ENCODE results near the gene LBX1.
A peak's percentile ranks its signal among the peaks of the same experiment; 100 is the strongest.

The LBX1 gene, protein sequence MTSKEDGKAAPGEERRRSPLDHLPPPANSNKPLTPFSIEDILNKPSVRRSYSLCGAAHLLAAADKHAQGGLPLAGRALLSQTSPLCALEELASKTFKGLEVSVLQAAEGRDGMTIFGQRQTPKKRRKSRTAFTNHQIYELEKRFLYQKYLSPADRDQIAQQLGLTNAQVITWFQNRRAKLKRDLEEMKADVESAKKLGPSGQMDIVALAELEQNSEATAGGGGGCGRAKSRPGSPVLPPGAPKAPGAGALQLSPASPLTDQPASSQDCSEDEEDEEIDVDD

DNA sequence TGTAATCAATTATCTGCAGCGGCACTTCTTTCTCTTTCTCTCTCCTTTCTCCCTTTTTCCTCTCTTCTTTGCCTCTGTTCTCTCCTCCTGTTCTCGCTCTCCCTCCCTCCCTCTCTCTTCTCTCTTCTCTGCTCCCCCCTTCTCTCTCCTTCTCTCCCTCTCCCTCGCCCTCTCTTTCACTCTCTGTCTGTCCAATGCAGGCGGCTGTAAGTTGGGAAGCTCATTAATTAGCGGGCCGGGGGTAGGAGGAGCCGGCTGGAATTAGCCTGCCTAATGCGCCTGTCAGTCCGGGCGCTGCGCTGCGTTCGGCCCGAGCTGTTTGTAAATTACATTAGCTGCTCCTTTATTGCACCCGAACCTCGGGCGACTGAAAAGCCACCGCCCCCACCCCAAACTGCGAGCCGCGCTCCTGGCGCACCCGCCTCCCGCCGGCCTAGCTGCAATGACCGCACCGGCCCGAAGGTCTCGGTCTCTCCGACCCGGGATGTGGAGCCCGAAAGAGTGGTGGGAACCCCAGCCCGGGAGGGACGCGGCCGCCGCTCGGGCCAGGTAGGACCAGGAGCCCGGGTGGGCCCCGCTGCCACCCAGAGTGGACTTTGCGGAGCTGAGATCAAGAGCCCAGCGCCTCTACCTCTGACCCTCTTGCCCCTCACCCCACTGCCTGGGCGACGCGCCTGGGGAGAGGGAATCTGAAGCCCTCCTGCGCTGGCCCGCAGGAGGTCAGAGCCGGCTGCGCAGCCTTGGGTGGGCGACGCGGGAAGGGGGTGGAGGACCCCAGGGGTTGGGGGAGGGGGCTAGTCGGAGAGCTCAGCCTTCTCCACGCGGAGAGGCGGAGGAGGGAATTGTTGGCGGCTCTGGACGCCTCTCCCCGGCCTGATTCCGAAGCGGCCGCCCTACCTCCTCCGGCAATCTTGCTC lies at the start of gene LBX1:
LBX1 (minus strand) TSS at position 198 of the 917 bp plus-strand sequence. CDS start 648 bp downstream, outside the sequence.
- DNase-seq (ENCODE audit: low read depth), result no peak

DNA sequence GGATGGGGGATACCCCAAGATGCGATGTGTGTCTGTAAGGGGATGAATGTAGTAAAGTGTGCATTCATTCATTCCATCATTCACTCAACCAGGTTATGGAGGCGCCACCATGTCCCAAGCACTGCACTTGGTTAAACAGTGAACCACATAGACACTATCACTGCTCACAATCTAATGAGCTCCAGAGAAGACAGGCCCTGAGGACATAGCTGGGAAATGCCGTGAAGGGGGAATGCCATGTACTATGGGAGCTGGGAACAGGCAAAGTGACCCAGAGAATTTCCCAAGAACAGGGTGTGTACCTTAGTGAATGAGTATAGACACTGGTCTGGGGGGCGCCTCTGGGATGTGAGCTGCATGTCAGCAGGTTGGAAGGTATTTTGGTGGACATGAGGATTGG lies 44.5 kb upstream of the LBX1 start:
- no peak for DNase-seq (ENCODE audit: low read depth)

DNA sequence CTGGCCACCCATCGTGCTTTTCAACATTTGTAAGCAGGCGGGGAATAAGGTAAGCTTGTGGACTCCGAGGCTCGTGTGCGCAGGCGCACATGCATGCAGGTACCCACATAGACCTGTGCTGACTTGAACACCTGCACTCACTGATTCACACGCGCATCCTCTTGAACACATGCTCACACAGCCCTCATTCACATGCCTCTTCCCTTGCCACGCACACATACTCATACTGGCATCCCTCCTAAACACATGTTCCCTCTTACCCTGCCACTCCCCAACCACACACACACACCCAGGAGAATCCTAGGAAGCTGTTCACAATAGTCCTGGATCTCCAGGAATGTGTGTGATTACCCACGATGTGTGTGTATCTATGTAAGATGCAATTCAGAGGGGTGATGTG lies 44.1 kb upstream of the LBX1 start:
- DNase-seq (ENCODE audit: low read depth), result no peak

DNA sequence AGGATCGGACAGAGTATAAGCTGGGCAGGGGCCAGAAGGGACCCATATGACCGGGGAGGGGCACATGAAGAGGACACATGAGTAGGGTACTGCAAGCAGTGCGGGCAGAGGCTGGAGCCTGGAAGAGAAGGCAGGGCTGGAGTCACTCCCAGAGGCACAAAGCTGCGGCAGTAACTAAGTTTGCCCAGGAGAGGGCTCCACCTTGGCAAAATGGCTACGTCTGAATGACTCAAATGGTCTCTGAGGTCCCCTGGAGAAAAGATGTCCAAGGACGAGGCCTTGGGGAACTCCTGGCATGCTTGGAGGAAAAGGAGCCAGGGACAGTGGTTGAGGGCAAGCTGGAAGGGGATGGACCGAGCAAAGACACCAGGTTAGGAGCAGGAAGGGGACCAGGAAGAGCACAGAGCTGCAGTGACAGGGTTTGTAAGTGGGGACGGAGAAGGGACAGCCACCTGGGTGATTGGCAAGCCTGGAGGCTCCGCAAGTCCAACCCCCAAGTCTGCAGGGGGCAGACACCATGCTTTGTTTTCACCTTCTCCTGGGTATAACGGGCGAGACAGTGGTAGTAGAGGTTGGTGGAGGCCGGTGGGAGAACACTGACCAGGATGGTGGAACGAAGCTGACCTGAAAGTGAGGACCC lies 43.1 kb upstream of the LBX1 start:
- peak; percentile 30 for DNase-seq (ENCODE audit: low read depth)

DNA sequence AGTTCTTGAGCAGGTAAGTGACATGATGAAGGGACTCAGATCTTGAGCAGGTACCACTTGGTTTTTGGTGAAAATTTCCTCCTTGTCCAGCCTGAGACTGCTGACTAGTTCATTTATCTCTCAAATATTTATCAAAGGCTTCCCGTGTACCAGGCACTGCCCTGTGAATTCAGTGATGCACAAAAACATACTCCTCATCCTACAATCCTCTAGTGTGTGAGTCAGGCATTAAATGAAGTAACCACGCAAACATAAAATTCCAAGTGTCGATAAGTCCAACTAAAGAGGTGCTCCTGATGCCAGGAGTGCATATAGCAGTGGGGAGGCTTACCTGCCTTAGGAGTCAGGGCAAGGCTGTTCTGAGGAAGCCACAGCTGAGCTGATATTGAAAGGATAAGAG lies 41.5 kb upstream of the LBX1 start:
- no peak for DNase-seq (ENCODE audit: low read depth)

DNA sequence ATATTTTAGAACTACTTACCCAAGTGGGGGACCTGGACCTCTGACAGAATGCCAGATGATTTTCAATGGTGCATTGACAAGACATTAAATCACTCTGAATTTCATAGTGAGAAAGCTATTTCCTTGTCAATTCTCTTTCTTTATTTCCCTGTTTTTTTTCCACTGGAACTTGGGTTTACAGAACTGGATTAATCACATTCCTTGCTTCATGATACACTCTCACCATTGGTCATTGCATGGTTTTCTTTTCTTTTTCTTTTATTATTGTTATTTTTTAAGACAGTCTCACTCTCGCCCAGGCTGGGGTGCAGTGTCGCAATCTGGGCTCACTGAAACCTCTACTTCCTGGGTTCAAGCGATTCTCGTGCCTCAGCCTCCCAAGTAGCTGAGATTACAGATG lies 38.5 kb upstream of the LBX1 start:
- no peak for DNase-seq (ENCODE audit: low read depth)

DNA sequence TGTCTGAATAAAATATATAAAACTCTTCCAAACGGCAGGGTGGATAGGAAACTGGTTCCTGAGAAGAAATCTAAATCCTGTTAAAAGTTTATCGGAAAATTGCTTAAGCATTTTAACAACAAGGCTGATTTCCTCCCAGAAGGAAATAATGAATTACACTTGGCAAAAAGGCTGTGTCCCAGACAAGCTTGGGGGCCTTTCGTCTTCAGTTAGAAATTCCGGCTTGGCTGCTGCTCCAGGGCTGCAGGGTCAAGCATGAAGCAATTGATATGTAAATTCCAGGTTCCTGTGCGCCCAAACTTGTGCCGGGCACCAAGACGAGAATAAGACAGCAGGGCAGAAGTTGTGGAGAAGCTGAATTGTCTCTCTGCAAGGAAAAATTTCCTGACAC lies 38.0 kb upstream of the LBX1 start:
- no peak for DNase-seq (ENCODE audit: low read depth)

DNA sequence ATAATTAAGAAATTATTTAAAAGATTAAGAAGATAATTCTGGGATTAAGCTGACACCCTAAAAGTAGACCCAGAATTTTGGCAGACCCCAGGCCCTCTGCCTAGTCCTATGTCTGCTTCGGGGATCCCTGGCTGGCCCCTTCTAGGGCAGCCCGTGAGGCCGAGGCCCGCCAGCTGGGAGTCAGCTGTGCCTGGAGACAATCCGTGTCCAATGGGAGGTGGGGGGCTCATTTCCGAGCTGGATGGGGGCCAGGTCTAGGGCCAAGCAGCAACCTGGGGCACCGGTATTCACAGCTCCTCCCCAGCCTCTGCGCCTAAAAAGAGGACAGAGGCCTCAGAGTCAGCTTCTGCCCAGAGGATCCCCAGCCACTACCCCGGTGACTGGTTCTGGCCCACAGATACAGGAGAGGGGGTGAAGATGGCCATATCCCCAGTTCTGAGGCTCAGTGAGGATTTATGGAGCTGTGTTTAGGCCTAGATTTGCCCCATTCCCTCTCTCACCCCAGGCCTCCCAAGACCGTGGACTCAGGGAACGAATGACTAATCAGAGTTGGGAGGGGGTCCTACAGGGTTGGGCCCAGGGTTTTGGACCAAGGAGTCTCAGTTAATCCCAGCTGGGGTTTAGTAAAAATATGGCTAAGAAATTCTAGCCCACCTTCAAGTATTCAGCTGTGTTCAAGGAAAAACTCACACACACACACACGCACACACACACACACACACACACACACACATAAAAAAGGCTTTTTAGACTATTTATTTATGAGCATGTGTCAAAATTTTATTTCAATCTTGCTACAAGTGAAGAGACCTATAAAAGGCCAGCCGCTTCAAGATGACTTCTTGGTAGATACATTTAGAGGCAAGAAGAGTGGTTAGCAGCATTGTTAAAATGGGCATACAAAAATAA lies 37.4 kb upstream of the LBX1 start:
- DNase-seq (ENCODE audit: low read depth), result no peak

DNA sequence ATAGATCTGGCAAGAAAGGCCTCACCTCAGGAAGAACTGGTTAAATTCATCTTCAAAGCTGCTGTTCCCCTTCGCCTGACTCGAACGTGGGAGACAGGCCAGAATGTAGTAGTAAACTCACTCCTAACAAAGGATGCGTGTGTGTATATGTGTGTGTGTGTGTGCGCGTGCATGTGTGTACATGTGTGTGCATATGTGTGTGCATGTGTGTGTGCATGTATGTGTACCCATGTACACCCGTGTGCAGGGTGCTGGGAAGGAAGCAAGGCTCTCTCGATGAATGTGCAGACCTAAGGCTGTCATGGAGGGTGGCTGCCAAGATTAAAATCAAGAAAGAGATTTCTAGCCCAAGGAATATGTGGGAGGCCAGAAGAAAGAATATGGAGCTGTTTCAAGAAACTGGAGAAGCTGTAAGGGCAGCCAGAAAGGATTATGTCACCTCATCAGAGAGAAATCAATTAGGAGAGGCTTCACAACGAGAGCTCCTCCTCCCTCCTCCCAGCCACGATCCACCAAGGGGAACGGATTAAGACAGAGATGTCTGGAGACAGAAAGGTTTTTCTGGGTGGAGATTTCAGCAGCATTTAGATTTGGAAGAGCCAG lies 34.0 kb upstream of the LBX1 start:
- no peak for DNase-seq (ENCODE audit: low read depth)

DNA sequence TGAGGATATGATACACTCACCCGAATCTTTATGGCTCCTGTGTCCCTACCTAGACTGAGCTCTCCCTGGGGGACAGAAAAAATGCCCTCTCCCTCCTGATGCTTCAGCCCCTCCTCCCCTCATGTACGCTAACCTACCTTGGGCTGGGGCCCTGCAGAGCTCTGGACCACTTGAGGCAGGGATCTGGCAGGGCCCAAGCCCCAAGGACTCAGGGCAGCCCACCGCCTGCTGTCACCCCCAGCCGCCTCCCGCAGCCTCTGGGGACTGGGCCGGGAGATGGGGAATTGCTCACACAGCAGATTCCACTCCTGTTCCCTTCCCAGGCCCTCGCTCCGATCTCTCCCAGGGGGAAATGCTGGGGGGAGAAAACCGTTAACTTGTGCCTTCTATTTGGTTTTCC lies 32.9 kb upstream of the LBX1 start:
- no peak for DNase-seq (ENCODE audit: low read depth)

DNA sequence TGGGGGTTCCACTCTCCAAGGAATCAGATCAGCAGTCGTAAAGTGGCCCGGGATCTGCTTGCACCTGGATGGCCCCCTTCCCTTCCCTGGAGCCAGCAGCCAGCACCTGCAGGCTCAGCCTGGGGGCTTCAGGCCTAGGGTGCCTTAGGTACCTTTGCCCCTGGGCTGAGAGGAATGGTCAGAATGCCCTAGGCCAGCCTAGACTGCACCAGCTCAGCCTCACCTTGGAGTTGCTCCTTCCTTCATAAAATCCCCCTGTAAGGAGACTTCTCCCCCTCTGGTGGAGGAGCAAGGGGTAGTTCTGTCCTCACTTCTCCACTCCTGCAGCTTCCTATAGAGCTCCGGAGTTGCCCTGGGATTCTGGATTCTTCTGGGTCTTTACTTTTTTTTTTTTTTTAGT lies 32.4 kb upstream of the LBX1 start:
- DNase-seq (ENCODE audit: low read depth), result no peak

DNA sequence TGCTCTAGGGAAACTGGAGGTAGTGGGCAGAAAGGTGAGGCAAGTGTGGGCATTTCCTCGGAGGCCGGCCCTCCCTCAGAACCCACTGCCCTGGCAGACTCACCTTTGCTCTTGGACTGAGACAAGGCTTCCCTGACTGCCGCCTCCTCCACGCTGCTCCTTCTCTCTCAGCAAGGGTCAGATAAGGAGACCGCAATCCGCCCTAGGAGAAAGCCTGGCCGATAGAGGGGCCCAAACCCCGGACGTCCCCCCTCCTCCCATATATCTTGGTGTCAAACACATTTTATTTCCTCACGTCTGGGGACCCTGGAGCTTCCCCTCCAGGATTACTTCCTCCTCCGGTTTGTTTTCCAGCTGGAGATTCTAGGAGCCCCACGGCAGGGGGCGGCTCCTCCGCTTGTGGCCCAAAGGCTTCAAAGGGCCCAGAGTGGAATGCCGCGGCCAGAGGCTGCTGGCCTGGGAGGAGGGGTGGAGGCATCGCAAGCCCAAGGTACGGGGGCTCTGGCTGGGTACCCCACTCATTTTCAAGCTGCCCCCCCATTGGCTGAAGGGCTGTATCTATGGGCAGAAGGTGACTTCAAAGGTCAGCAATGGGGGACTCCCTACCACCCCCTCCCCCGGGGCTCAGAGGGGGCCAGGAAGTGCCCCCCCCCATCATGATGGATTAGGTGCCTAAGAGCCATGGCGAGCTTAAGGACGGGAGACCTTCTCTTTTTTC lies 31.7 kb upstream of the LBX1 start:
- DNase-seq (ENCODE audit: low read depth), result no peak

DNA sequence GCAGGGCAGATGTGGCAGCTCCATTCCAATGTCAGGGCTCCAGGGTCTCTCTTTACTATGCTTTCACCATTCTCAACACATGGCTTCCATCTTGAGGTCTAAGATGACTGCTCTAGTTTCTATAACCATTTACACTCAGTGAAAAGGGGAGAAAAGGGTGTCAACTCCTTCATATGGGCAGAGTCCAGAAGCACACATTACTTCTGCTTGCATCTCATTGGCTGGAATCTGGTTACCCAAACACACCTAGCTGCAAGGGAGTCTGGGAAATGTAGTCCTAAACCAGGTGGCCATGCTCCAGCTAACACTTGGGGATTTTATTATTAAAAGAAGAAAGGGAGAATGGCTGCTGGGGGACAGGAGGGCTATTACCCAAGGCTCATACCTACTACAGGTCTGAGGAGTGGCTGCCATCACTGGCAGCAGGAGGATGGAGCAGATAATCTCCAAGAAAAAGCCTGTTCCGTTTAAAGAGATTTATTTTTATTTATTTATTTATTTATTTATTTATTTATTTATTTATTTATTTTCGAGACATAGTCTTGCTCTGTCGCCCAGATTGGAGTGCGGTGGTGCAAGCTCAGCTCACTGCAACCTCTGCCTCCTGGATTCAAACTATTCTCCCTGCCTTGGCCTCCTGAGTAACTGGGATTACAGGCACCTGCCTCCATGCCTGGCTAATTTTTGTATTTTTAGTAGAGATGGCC lies 29.1 kb upstream of the LBX1 start:
- DNase-seq (ENCODE audit: low read depth), result no peak

DNA sequence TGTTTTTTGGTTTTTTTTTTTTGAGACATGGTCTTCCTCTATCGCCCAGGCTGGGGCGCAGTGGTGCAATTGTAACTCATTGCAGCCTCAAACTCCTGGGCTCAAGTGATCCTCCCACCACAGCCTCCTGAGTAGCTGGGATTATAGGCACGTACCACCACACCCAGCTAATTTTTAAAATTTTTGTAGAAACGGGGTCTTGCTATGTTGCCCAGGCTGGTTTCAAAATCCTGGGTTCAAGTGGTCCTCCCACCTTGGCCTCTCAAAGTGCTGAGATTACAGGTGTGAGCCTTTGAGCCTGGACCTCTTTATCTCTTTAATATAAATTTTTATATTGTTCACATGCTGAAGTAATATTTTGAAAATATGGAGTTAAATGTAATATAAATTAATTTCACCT lies 28.2 kb upstream of the LBX1 start:
- no peak for DNase-seq (ENCODE audit: low read depth)

DNA sequence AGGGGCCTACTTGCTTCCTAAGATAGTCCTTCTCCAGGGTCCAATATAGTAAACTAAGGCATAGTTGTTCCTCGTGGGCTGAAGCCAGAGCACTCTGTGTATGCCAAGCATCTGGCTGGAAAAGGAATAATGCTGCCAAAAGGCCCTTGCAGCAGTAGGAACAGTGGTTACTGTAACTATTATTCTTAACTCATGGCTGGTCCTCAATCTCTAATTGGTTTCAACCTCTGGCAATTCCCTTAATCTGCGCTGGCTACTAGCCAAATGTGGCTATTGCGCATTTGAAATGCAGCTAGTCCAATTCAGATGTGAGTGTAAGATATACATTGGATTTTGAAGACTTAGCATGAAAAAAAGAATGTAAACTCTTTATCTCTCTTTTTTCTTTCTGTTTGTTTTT lies 27.8 kb upstream of the LBX1 start:
- no peak for DNase-seq (ENCODE audit: low read depth)

DNA sequence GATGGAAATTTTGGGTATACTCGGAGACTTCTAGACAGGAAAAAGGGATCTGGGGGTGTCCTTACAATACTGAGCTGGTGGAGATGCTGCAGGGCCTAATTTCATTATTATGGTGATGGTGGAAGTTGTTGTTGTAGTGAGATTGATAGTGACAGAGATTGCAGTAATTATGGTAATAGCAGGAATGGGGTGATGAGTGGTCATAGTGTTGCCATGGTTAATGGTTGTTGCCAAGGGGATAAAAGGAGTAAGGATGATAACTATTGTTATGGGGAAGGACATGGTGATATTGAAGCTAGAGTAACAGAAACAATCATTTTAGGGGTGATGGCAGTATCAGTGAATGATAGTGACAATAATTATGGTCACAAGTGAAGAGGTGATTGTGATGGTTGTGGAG lies 27.1 kb upstream of the LBX1 start:
- no peak for DNase-seq (ENCODE audit: low read depth)

DNA sequence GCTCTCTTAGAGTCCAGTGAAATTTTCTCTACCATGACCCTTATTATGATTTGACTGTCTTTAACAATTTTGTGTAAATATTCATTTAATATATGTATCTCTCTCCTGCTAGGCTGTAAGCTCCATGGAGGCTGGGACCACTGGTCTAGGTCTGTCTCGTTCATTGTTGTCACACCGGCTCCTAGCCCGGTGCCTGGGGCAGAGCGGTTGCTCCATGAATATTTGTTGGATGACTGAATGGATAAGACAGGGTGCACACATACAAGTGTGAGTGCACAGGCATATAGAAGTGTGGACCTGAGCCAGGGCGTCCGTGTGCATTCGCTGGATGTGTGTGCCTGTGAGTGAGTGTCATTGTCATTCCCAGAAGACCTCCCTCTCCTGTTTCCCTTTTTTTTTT lies 20.9 kb upstream of the LBX1 start:
- DNase-seq (ENCODE audit: low read depth), result no peak

DNA sequence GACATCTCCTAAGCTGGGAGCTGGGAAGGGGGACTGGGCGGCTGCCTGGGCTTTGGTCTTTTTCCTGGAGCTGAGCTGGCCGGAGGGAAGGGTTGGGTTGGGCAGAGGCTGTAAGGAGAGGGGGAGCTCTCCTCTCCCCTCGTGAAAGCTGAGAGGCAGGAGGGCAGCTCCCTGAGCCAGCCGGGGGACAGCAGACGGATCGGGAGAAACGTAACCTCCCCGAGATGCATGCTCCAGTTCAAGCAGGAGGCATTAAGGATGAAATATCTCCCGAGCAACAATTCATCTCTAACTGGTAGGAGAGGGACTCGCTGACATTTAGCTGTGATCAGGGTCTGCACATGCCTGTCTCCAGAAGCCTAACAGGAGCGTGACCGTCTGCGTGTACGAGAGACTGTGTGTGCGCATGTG lies 19.9 kb upstream of the LBX1 start:
- DNase-seq (ENCODE audit: low read depth), result no peak

DNA sequence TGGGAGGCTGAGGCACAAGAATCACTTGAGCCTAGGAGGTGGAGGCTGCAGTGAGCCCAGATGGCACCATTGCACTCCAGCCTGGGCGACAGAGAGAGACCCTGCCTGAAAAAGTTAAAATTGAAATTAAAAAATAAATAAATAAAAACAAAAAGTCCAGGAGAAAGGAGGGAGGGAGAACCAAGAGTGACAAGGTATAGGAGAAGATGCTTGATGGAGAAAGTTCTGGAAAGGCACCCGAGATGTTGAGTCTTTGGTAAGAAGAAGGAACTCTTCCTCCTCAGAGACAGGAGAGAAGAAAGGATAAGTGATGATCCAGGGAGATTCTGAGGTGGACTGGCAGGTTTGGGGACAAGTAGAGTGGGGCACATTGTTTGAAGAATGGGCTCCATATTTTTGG lies 17.4 kb upstream of the LBX1 start:
- DNase-seq (ENCODE audit: low read depth), result no peak

DNA sequence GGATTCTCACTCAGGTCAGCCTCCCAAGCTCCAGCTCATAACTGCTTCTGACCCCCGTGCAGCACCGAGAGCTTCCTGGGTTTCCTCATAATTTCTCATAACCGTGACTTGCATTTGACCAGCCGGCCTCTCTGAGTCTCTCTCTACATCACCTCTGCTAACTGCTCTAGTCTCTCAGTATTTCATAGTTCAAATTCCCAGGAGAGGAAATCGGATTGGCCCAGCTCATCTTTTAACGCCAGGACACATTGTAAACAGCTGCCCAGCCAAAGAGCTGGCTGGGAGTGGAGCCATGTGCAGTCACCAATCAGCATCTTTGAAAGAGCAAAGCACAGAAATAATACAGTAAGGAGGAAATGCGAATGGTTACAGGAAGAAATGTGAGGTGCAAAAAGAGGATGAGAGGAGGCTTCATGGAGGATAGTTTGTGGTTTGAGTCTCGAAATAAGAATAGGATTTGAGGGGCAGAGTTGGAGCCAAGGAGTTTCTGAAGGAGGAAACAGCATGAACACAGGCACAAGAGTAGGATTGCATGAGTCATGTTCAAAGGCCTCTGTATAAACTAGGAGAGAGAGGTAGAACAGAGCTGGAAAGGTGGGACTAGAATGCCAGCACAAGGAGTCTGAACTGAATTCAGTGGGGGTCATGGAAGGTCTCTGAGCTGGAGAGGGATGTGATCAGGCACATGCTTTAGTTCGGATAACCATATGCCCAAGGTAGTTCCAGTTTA lies 15.2 kb upstream of the LBX1 start:
- DNase-seq (ENCODE audit: low read depth), result no peak

Data from activated gamma-delta T cell treated with anti-CD3 and anti-CD28 coated beads, Interleukin-2, amount 50 U/mL, for 16 hours (primary cell).